Fibroblast of mammary gland (primary cell): ENCODE data around the gene TXN.
A peak's percentile ranks its signal among the peaks of the same experiment; 100 is the strongest.
"Not testable (repeated sequence)": the region's sequence is repeated elsewhere in the genome, so short reads cannot be mapped to it uniquely, and the experiment has no call there.

Experiments used
- DNase-seq: peaks from one replicate; pipeline ENCODE4 v3.0.0-alpha.2; 2010; ENCODE audit warnings: low read depth
- H3K4me3 ChIP-seq: 2 replicates; pipeline ENCODE4 v1.5.1; 2011; ENCODE audit warnings: low read depth, mild to moderate bottlenecking, low read length, moderate library complexity; ENCODE audit not compliant: control insufficient read depth
- TF ChIP-seq, protein P1 (sequence below): conservative IDR thresholded peaks from 2 replicates; pipeline ENCODE4 v1.5.1; 2011; ENCODE audit warnings: low read depth, low read length, inconsistent platforms; ENCODE audit not compliant: control insufficient read depth, insufficient read depth

The TXN gene

DNA sequence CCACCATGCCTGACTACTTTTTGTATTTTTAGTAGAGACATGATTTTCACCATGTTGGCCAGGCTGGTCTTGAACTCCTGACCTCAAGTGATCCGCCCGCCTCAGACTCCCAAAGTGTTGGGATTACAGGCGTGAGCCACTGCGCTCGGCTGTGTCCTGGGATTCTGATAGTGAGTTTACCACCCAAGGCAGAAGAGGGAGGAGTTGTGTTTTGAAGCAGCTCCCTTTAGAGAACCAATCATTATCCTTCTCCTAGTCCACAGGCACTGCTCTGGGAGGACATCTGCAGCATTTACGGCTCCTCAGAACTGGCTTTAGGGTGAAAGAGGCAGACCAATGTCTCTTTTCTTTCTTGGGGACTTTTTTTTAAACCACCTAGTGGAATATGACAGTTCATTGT lies 54.1 kb downstream of the TXN start:
- no peak overlapping the region for H3K4me3 ChIP-seq
- no peak for DNase-seq
- TF ChIP-seq, protein P1, sequence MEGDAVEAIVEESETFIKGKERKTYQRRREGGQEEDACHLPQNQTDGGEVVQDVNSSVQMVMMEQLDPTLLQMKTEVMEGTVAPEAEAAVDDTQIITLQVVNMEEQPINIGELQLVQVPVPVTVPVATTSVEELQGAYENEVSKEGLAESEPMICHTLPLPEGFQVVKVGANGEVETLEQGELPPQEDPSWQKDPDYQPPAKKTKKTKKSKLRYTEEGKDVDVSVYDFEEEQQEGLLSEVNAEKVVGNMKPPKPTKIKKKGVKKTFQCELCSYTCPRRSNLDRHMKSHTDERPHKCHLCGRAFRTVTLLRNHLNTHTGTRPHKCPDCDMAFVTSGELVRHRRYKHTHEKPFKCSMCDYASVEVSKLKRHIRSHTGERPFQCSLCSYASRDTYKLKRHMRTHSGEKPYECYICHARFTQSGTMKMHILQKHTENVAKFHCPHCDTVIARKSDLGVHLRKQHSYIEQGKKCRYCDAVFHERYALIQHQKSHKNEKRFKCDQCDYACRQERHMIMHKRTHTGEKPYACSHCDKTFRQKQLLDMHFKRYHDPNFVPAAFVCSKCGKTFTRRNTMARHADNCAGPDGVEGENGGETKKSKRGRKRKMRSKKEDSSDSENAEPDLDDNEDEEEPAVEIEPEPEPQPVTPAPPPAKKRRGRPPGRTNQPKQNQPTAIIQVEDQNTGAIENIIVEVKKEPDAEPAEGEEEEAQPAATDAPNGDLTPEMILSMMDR = no peak

DNA sequence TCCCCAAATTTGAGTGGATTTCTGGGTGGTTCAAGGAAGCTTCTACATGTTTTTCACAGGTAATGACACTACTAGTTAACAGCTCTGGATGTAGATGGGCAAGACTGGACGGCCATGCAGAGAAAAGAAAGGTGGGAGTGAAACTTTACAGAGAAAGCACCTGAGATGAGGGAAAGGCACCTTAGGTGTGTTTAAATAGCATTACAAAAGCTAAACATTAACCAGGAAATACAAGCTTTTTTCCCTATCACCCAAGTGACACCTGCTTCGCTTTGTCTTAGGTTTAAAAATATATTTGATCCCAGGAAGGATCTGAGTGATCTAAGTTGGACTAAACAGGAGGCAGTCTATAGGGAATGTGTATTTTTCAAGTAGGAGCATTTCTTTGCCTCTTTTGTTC lies 56.7 kb downstream of the TXN start:
- TF ChIP-seq, protein P1 = no peak
- no peak for DNase-seq
- H3K4me3 ChIP-seq = no peak overlapping the region

DNA sequence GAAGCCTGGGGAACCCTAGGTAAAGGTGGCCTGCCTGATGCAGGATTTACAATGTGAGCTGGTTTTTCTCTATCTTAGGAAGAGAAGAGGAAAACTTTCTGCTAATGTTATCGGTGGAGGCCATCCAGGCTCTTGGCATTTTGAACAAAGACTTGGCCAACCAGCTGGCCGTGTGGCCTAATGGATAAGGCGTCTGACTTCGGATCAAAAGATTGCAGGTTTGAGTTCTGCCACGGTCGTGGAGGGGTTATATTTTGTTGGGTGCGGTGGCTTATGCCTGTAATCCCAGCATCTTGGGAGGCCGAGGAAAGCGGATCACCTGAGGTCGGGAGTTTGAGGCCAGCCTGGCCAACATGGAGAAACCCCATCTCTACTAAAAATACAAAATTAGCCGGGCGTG lies 58.0 kb downstream of the TXN start:
- TF ChIP-seq, protein P1 = no peak
- no peak overlapping the region for H3K4me3 ChIP-seq
- no peak for DNase-seq

DNA sequence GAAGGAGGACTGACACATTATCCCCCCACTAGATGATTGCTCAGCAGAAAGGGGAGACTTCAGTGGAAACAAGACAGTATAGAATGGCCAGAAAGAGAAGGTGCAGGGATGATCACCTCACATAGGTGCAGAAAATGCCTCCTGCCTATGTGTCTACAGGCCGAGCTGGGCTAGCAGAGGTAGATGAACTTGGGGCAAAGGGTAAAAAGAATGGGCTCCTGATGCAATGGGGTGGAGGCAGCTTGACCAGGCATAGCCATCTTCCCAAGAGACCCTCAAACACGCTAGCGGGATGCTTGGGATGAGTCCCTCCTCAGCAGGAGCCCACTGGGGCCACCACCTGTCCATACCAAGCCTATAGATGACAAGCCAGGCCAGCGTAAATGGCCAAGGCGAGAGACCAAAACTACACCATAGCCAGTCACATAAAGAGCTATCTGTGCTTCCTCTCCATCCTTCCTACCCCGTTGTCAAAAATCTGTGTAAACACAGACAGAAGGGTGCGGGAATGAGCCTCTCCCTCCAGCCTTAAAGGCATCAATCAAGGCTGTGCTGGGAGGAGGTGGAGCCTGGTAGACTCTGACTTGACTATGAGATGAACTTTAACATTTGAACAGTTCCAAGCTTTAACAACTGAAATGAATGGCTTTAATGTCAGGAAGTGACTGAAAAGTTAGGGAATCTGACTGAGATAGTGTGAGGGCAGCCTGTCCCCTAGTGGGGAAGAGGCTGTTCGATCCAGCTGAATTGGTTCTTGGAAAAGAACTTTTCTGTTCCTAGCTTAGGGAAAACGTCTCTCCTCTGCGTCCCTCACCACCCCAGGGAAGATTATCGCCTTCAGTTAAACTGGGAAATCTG lies 58.7 kb downstream of the TXN start:
- no peak overlapping the region for H3K4me3 ChIP-seq

DNA sequence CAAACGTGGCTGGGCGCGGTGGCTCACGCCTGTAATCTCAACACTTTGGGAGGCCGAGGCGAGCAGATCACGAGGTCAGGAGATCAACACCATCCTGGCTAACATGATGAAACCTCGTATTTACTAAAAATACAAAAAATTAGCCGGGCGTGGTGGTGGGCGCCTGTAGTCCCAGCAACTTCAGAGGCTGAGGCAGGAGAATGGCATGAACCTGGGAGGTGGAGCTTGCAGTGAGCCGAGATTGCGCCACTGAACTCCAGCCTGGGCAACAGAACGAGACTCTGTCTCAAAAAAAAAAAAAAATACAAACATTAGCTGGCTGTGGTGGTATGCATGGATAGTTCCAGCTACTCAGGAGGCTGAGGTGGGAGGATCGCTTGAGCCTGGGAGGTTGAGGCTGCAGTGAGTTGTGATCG lies 60.2 kb downstream of the TXN start:
- not testable (repeated sequence) for DNase-seq, H3K4me3 ChIP-seq

More for the DNA sequence above, 58.7 kb downstream of the TXN start:
- peak; percentile 36 for DNase-seq
- TF ChIP-seq, protein P1 = peak; percentile 59
